ENCODE measurements around the gene IL4R.

DNA sequence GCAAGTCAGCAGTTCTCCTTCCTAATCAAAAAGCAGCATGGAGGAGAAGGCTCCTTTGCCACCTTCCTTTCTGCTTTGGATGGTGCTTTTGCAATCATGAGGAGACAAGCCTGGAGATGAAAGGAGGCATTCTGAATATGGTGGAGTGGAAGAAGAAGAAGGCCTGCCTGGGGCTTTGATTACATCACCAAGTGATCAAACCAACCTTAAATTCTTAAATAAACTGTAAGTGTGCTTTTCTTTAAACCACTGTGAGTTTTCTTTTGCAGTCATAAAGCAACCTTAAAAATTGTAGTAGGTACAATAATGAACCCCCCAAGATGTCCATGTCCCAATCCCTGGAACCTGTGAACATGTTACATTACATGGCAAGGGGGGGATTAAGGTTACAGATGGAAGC, 56.5 kb downstream of the IL4R start:
- TF ChIP-seq, protein P1, sequence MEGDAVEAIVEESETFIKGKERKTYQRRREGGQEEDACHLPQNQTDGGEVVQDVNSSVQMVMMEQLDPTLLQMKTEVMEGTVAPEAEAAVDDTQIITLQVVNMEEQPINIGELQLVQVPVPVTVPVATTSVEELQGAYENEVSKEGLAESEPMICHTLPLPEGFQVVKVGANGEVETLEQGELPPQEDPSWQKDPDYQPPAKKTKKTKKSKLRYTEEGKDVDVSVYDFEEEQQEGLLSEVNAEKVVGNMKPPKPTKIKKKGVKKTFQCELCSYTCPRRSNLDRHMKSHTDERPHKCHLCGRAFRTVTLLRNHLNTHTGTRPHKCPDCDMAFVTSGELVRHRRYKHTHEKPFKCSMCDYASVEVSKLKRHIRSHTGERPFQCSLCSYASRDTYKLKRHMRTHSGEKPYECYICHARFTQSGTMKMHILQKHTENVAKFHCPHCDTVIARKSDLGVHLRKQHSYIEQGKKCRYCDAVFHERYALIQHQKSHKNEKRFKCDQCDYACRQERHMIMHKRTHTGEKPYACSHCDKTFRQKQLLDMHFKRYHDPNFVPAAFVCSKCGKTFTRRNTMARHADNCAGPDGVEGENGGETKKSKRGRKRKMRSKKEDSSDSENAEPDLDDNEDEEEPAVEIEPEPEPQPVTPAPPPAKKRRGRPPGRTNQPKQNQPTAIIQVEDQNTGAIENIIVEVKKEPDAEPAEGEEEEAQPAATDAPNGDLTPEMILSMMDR (IDR thresholded peaks at IDR 0.05), result no peak
- no peak for TF ChIP-seq POLR2A (IDR thresholded peaks at IDR 0.05)

Measured in Peyer's patch (tissue), 4 donors.